ENCODE results near the gene BACE1. TPM values are rescaled to one million over a fixed set of nuclear protein-coding genes. Genes with fewer than 3 reads are reported as not detected.

Gene BACE1
- total RNA-seq, 2 donors from 2014 or later: 11.9 to 20.3 TPM

GRCh38 chr11:117238221-117238620 is 77.8 kb downstream of the BACE1 start:
- Histone ChIP-seq H3K9me3 (no peaks in the 10 kb centered on the region), H3K36me3 (peaks cover 34% of the 10 kb centered on the region), H3K4me1 (peaks cover 0 to 13% of the 10 kb centered on the region in 2 donors), H3K27me3 (no peaks in the 10 kb centered on the region), H3K27ac (no peak overlapping the region), H3K4me3 (no peak overlapping the region)
- TF ChIP-seq, protein P1, sequence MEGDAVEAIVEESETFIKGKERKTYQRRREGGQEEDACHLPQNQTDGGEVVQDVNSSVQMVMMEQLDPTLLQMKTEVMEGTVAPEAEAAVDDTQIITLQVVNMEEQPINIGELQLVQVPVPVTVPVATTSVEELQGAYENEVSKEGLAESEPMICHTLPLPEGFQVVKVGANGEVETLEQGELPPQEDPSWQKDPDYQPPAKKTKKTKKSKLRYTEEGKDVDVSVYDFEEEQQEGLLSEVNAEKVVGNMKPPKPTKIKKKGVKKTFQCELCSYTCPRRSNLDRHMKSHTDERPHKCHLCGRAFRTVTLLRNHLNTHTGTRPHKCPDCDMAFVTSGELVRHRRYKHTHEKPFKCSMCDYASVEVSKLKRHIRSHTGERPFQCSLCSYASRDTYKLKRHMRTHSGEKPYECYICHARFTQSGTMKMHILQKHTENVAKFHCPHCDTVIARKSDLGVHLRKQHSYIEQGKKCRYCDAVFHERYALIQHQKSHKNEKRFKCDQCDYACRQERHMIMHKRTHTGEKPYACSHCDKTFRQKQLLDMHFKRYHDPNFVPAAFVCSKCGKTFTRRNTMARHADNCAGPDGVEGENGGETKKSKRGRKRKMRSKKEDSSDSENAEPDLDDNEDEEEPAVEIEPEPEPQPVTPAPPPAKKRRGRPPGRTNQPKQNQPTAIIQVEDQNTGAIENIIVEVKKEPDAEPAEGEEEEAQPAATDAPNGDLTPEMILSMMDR (IDR thresholded peaks at IDR 0.05): no peak
- DNase-seq (ENCODE audit: low spot score): peak; percentile 5

Other genes with a start within 250 kb of the BACE1 start
- 10 to 100 TPM; 27.0 to 40.1 TPM for gene SIK3, start 217.8 kb downstream of the BACE1 start, total RNA-seq
- gene PAFAH1B2, start 172.0 kb downstream of the BACE1 start, total RNA-seq: 10 to 100 TPM; 41.1 to 65.8 TPM
- 10 to 100 TPM; 19.1 to 33.0 TPM for gene SIDT2, start 137.5 kb downstream of the BACE1 start, total RNA-seq
- gene TAGLN, start 116.9 kb downstream of the BACE1 start, total RNA-seq: 1,000 to 10,000 TPM in 1 of 2 donors, 100 to 1,000 TPM in 1; 442 to 1,859 TPM
- 10 to 100 TPM; 25.3 to 32.8 TPM for gene PCSK7, start 84.2 kb downstream of the BACE1 start, total RNA-seq
- 10 to 100 TPM; 11.0 to 11.5 TPM for gene RNF214, start 83.6 kb downstream of the BACE1 start, total RNA-seq
- 1 to 10 TPM; 7.5 to 9.0 TPM for gene BACE1-AS, start 24.9 kb downstream of the BACE1 start, total RNA-seq
- 1 to 10 TPM; 3.3 to 7.6 TPM for gene CEP164, start 11.6 kb upstream of the BACE1 start, total RNA-seq

Data from right atrium auricular region (tissue), 2 donors.